ENCODE data around the gene SPINT1. TPM values are rescaled to one million over a fixed set of nuclear protein-coding genes. Genes with fewer than 3 reads are reported as not detected.

Gene SPINT1
- total RNA-seq, 2 donors from 2014 or later, result 280 to 330 TPM

DNA sequence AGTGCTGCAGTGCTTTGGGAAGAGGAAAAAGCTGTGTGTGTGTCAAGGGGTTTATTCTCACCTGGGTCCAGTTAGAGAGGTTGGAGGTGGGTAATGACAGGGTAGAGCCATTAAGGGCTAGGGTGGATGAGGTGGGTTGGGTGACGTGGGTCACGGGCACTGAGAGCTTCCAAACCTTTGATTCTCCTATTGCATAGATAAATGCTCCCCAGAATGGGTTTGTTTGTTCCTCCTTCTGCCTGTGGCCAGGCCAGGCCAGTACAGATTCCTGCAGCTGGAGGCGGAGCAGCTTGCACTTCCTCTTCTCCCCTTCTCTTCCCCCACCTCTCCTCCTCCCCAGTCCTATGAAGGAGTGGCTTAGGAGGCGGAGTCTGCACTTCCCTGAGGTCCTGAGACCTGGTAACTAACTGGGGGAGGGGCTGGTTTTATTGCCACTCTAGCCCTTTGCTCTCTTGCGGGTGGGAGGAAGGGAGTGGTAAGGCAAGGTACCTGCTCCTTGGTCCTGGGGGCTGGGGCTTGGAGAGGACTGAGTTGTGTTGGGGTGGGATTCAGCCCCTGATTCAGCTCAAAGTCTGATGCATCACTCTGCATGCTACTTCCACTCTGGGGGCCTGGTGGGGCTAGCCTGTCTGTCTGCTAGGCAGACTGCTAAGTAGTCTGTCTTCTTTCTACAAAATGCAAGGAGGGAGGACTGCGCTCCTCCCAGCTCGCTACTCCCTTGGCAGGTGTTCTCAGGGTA lies 3.5 kb downstream of the SPINT1 start:
- no peak for TF ChIP-seq CTCF (IDR thresholded peaks at IDR 0.05)
- no peaks in the 10 kb centered on the region for H3K36me3 ChIP-seq
- H3K27me3 ChIP-seq, result no peaks in the 10 kb centered on the region
- peak; percentile 97 for DNase-seq
- peak overlapping the region; percentile 52 to 94 for H3K9ac ChIP-seq (ENCODE audit: low read depth in 2 of 2, low read length in 2 of 2)
- peak overlapping the region; percentile 81 for H3K4me3 ChIP-seq
- H3K9me3 ChIP-seq, result no peaks in the 10 kb centered on the region
- peak overlapping the region; percentile 96 for H3K27ac ChIP-seq
- intact Hi-C loops (cut with DNase I), result no loop called here
- no peaks in the 10 kb centered on the region for H3K4me1 ChIP-seq

- no peaks in the 10 kb centered on the region for H3K36me3 ChIP-seq
- H3K4me1 ChIP-seq, result no peaks in the 10 kb centered on the region
- peak overlapping the region in 1 of 2 donors; percentile 38 for H3K9ac ChIP-seq (ENCODE audit: low read depth in 2 of 2, low read length in 2 of 2)
- DNase-seq, result no peak
- intact Hi-C loops (cut with DNase I), result no loop called here
- H3K27ac ChIP-seq, result no peak overlapping the region
- H3K9me3 ChIP-seq, result no peaks in the 10 kb centered on the region
- TF ChIP-seq CTCF (IDR thresholded peaks at IDR 0.05), result no peak
- H3K27me3 ChIP-seq, result no peaks in the 10 kb centered on the region
- no peak overlapping the region for H3K4me3 ChIP-seq
Observed at GRCh38 chr15:40850576-40851112, 6.8 kb downstream of the SPINT1 start.

DNA sequence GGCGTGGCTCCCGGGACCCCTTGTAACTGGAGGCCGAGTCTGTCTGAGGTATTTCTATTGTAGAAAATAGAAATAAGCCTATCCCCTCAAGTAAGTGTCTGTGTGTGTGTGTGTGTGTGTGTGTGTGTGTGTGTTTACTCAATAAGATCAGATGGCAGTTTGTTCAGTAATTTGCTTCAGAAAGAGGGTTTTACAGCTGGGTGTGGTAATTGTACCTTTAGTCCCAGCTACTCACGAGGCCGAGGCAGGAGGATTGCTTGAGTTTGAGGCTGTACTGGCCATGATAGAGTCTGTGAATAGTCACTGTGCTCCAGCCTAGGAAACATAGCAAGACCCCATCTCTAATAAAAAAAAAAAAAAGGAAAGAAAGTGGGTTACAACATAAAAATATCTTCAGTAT lies 8.7 kb downstream of the SPINT1 start:
- Histone ChIP-seq H3K4me1 (peaks cover 14% of the 10 kb centered on the region), H3K27me3 (no peaks in the 10 kb centered on the region), H3K9ac (ENCODE audit: low read depth in 2 of 2, low read length in 2 of 2) (peak overlapping the region in 1 of 2 donors; percentile 70), H3K4me3 (no peak overlapping the region), H3K27ac (peak overlapping the region; percentile 74), H3K9me3 (no peaks in the 10 kb centered on the region), H3K36me3 (no peaks in the 10 kb centered on the region)
- intact Hi-C loops (cut with DNase I), result no loop called here
- no peak for TF ChIP-seq CTCF (IDR thresholded peaks at IDR 0.05)
- peak; percentile 83 for DNase-seq

DNA sequence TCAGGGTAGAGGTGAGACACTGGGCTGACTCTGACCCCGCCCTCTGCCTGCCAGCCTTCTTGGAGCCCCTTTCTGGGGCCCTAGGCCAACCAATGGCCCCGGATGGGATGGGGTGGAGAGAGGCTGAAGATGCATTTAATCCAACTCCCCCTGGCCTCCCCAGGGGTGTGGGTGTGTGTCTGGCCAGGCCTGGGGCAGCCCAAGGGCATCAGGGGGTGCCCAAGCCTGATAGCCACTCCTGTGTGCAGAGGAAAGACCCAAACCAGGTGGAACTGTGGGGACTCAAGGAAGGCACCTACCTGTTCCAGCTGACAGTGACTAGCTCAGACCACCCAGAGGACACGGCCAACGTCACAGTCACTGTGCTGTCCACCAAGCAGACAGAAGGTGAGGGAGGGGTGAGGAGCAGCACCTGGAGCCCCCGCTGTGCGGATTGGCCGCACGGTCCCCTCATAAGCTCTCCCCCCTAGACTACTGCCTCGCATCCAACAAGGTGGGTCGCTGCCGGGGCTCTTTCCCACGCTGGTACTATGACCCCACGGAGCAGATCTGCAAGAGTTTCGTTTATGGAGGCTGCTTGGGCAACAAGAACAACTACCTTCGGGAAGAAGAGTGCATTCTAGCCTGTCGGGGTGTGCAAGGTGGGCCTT lies 9.5 kb downstream of the SPINT1 start:
- no peak for TF ChIP-seq CTCF (IDR thresholded peaks at IDR 0.05)
- no peak for DNase-seq
- H3K4me1 ChIP-seq, result peaks cover 14% of the 10 kb centered on the region
- intact Hi-C loops (cut with DNase I), result no loop called here
- no peak overlapping the region for H3K4me3 ChIP-seq
- H3K9ac ChIP-seq (ENCODE audit: low read depth in 2 of 2, low read length in 2 of 2), result peak overlapping the region in 1 of 2 donors; percentile 48
- no peaks in the 10 kb centered on the region for H3K27me3 ChIP-seq
- no peaks in the 10 kb centered on the region for H3K36me3 ChIP-seq
- H3K27ac ChIP-seq, result peak overlapping the region; percentile 32
- H3K9me3 ChIP-seq, result no peaks in the 10 kb centered on the region

DNA sequence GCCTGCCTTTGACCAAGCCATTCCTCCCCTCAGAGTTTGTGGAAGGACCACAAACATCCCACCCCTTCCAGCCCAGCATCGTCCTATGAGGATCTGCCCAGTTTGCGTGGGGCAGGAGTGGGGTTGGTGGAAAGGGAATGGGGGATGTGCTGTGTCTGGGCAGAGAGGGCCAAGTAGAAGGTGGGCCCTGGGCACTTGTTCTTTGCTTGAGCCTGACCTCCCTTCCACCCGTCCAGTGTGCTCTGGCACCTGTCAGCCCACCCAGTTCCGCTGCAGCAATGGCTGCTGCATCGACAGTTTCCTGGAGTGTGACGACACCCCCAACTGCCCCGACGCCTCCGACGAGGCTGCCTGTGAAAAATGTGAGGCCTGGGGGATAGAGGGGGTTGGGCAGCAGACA lies 10.3 kb downstream of the SPINT1 start:
- Histone ChIP-seq H3K27ac (no peak overlapping the region), H3K4me1 (peaks cover 14% of the 10 kb centered on the region), H3K27me3 (no peaks in the 10 kb centered on the region), H3K4me3 (no peak overlapping the region), H3K9ac (ENCODE audit: low read depth in 2 of 2, low read length in 2 of 2) (no peak overlapping the region), H3K9me3 (no peaks in the 10 kb centered on the region), H3K36me3 (no peaks in the 10 kb centered on the region)
- DNase-seq, result no peak
- intact Hi-C loops (cut with DNase I), result no loop called here
- no peak for TF ChIP-seq CTCF (IDR thresholded peaks at IDR 0.05)

Data from colonic mucosa (tissue), 4 donors.